GM12892 (cell line): ENCODE data around the gene CAMKK2.

Experiments
- POLR2A ChIP-seq: IDR thresholded peaks from 2 replicates; pipeline ENCODE4 v1.6.1; 2011; ENCODE audit warnings: low read depth, low read length, control low read depth
- POLR2AphosphoS5 ChIP-seq: IDR thresholded peaks from 2 replicates; pipeline ENCODE4 v1.6.1; 2011; ENCODE audit warnings: low read depth, low read length, control low read depth
- TAF1 ChIP-seq: IDR thresholded peaks from 2 replicates; pipeline ENCODE4 v1.6.1; 2011; ENCODE audit warnings: low read depth, mild to moderate bottlenecking, control low read depth, low read length, borderline replicate concordance

DNA sequence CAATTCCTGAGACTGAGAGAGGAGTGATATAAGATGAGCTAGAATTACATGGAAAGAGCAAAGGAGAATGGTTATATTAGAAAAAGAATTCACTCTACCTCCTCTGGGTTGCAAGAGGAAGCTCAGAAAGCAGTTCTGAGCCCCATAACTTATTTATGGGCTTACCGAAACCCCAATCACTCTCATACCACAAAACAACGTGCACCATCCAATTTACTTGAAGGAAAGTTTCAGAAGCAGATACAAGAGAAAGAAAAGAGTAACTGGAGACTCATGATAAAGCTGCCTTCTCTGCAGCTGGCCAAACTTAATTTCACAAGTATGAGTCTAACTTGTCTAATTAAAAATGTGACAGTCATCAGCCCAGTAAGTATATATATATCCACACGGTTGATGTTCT lies 27.4 kb upstream of the CAMKK2 start:
- TF ChIP-seq POLR2AphosphoS5 (no peak), POLR2A (no peak), TAF1 (no peak)
